Hippocampal formation (tissue), 2 donors: ENCODE measurements around the gene SERGEF.

ENCODE experiments used
- DNase-seq, 2 donors: peaks; one replicate each; lab custom pipeline; 2025; lab: John Stamatoyannopoulos, UW

Gene SERGEF

GRCh38 chr11:17861036-17861755, 151.7 kb downstream of the SERGEF start:
- no peak for DNase-seq

GRCh38 chr11:17859552-17859951, 153.3 kb downstream of the SERGEF start:
- no peak for DNase-seq

DNA sequence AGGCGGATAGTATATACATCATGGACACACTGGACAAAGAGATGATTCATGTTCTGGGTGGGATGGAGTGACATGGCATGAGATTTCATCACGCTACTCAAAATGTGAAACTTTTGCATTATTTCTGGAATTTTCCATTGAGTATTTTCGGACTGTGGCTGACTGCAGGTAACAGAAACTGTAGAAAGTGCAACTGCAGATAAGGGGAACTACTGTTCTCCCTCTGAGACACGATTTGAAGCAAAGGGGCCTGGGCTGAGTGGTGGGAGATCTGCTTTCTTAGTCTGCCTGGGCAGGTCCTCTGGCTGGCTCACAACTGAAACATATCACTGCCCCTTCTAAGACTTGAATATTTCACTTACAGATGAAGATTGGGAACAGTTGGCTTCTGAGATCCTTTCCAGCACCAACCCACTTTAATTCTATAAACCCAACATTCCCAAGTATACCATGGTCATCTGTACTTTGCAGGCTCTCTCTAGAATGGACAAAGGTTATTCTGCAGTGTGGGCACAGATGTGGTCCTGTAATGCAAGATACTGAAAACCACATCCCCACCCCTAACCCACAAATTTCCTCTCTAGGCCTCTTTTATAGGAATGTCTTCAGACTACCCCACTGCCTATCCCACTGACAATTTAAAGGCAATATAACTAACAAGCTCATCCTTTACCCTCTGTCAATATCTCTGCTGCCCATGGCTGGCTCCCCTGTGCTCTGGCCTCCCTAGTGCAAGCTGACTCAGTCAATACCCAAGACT, 157.1 kb downstream of the SERGEF start:
- no peak for DNase-seq

DNA sequence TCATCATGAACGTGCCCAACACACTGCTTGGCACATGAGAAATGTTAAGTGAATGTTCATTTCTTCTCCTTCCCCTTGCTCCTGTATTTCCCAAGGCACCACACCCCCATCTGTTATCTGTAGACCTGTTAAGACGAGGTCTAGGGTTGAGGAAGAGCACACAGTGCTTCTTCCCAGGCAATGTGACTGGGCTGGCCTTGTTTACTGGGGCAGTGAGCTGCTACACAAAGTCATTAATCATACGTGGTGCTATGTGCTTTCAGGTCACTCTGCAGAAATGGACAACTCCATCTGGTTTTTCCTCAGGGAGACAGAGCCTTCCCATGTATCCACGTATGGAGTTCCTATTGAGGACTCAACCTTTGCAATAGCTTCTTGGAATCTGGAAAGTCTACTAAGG, 159.6 kb downstream of the SERGEF start:
- no peak for DNase-seq

DNA sequence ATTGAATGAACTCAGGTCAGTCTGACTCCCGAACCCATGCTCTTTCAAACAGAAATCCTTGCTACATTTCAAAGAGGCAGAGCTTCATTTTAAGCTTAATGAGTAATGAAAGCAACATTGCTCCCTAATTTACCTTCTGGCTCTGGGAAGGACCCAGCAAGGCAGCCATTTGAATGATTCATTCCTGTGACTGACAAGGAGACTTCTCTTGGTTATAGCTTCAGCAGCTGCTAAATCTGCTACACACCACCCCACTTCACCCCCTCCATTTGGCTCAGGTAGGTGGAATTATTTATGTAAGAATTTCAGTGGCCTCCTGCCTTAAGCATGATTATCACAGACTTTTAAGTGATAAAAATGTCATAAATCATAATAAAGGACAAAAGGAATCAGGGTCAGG, 160.6 kb downstream of the SERGEF start:
- no peak for DNase-seq

- DNase-seq: no peak
Observed at GRCh38 chr11:17851697-17852096, 161.2 kb downstream of the SERGEF start.

DNA sequence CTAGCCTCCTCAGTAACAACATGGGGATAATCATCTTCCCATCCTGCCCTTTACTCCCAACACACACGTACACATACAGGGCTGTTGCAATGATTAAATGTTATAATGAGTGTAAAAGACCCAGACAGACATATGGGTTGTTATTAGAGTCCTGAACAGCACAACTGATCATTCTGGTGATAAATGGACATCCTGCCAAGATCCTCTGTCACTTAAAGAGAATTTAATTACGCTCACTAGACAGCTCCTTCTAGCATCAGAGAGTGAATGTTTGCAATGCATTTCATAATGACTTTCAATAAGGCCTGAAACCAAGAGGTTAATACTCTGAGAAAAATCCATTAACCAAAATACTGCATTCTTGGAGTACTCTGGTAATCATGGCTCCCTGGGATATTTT, 162.5 kb downstream of the SERGEF start:
- no peak for DNase-seq

- DNase-seq: no peak
Observed at GRCh38 chr11:17848715-17849114, 164.1 kb downstream of the SERGEF start.

DNA sequence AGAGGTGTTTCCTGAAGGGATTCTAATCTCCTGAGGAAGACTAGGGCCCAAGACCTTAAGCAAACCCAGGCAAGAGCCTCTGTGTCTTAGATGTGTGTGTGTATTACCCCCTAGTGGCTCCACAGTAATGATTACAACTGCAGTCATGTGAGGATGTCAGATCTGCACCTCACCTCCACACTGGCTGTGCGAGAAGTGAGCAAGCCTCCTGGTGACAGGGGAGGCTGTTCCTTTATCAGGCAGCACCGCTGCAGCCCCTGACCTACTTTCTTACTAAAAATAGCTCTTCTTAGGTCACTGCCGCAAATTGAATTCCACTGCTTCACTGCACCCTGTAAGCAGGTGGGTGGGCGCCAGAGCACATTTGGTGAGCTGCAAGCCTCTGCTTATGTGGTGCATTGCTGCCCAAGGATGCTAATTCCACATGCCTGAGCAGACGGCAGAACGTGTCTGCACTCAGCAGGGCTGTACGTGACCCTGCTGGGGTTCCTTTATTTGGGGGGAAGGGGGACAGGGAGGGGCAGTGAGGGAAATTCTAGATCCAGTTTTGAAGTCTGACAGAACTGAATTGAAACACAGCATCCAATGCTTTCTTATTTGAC, 165.9 kb downstream of the SERGEF start:
- DNase-seq: peak in 1 of 2 donors; percentile 48

DNA sequence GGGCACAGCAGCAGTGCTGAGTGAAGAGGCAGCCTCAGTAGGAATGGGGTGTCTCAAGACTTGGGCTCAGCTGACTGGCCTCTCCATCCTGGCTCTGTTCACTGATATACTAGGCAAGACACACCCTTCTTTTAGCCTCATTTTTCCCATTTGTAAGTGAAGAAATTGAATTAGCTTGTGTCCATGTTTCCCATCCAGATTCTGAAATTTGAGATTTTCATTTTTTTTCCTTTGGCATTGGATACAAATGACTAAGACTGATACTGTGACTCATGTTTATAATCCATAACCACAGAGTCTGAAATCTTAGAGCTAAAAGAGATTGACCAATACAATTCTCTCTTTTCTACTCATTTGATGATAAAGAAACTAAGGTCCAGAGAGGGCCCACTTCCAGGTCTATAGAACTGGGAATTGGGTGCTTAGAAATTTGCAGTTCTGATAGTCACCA, 167.4 kb downstream of the SERGEF start:
- DNase-seq: no peak

DNA sequence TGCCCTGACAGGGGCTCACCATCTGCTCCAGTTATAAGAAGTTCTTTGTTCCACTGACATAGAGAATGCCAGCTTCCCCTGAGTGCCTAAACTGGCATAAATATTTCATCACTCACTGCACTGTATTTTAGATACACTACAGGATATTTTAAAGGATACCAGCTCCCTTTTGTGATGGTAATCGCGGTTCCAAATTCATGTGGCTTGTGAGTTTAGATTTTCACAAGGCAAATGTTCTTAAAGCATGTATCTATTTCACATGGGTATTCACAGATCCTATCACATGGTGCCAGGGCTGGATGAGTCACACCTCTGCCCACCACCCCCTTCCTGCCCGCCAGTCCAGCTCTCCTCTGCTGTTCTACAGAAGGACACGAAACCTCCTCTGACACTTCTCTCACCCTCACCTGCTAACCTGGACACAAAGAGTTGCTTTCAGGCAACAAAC, 172.7 kb downstream of the SERGEF start:
- DNase-seq: no peak

DNA sequence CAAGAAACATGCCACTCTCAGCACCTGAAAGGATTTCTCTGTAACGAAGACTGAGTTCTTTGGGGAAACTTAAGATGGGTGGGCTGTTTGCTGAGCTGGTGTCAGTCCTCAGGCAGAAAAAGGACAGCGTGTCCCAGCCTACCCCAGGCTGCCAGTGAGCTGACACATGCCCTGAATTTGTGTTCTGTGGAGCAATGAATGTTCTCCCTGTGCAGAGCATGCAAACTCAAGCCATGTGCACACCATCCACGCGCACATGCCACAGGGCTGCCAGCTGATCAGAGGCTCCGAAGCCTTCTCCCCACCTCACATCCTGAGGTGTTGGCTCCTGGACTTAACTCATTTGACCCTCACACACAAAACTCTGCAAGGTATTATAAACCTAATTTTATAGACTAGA, 173.4 kb downstream of the SERGEF start:
- no peak for DNase-seq

DNA sequence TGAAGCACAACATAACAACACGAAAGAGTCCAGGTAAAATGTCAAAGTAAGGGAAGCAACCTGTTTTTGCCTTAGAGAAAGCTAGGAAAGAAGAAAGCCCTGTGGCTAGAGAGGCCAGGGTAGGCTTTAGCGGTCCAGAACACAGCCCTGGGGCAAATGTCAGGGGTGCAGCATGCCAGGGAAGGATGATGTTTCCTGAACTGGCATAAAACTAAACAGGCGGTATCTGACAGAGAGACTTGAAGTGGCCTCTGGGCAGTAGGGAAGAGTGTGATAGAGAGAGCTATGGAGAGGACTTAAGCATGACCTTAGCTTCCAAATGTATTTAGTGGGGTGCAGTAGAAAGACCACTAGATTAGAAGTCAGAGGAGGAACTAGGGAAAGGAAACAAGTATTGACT, 174.7 kb downstream of the SERGEF start:
- DNase-seq: no peak

DNA sequence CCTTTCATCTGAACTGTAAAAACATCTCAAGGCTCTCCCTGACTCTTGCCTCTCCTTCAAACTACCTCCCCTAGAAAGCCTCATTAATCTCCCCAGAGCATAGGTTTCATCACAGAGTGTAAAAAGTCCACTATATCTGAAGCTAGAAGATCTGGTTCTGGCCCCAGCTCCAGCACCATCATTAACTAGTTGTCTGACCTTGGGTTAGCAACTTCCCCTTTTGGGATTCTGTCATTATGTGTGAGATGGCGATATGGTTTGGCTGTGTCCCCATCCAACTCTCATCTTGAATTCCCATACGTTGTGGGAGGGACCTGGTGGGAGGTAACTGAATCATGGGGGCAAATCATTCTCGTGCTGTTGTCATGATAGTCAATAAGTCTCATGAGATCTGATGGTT, 181.0 kb downstream of the SERGEF start:
- DNase-seq: no peak

- DNase-seq: no peak
Observed at GRCh38 chr11:17831228-17831627, 181.6 kb downstream of the SERGEF start.

DNA sequence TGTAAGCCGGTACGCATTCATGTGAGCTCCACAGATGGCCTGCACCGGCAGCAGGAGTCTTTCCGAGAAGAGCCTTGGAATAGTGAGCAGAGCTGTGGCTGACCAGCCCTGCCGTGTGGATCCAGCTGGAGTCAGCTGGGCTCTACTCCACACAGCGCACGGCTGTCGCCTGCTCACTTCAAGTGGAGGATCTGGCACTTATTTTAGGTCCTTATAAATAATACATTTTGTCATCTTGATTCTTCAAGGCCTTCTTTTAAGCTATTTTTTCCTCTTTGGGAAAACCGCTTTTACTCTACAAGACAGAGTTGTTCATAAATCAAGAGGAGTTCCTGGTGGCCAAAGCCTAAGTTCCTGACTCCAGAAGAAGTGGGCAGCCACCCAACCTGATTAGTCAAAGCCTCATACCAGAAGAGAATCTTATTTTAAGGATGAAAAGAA, 184.5 kb downstream of the SERGEF start:
- no peak for DNase-seq

- DNase-seq: no peak
Observed at GRCh38 chr11:17827006-17827405, 185.8 kb downstream of the SERGEF start.

DNA sequence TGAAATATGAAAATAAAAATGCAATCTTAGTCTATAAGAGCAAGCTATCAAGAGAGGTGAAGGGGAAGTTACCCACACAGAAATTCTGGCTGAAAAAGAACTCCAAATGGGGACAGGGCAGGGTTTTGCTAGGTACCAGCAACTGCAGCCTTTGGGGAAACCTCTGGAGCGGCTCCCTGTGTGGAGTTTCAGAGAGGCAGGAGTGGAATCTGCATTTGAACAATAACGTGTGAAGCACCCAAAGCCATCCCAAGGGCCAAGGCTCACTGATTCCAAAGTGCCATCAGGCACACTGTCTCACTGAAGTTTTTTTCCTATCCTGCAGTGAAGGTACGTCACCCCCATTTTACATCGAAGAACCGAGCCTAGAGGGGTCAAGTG, 190.5 kb downstream of the SERGEF start:
- no peak for DNase-seq

- no peak for DNase-seq
Observed at GRCh38 chr11:17821648-17822400, 191.0 kb downstream of the SERGEF start.

DNA sequence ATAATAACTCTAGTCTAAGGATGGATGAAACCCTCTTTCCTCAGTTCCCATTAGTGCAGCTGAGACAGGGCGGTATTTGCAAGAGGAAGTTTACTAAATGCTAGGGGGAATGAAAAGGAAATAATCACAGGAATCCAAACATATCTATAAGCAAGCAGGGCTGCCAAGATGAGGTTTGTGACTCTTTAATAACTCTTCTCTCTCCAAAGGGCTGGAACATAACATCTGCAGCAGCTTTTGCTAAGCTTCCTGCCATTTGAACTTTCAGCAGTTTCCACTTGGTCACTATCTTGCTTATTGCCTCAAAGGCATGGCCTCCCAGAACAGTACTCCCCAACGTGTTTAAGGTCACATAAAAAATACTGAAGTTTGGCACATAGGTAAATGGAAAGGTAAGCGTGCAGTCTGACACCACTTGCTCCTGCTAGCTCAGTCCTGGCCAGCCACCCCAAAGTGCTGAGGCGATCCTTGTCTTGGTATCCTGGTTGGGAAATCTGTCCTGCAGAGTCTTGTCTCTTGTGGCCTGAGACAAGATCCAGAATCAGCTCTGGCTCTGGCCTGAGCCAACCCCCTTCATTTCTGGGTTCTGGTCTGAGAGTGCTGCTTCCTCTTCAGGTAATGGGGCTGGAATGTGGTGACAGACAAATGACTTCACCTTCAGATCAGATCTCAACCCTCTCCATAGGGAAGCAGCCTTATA, 196.5 kb downstream of the SERGEF start:
- DNase-seq: no peak

- DNase-seq: no peak
Observed at GRCh38 chr11:17814546-17814945, 198.3 kb downstream of the SERGEF start.
